AG08396 (cell line): ENCODE results near the gene SLMAP.

Experiments used
- DNase-seq: peaks from one replicate; pipeline ENCODE4 v3.0.0; 2012; ENCODE audit warnings: low spot score, mixed read lengths

SLMAP gene

GRCh38 chr3:57942388-57942787 lies 186.3 kb downstream of the SLMAP start:
- no peak for DNase-seq

- no peak for DNase-seq
Observed at GRCh38 chr3:57942872-57943283, 186.8 kb downstream of the SLMAP start.

- DNase-seq: no peak
Observed at GRCh38 chr3:57943525-57944495, 187.7 kb downstream of the SLMAP start.

GRCh38 chr3:57946970-57947381 lies 190.9 kb downstream of the SLMAP start:
- DNase-seq: no peak

GRCh38 chr3:57948080-57948671 lies 192.1 kb downstream of the SLMAP start:
- DNase-seq: no peak

GRCh38 chr3:57948781-57949242 lies 192.7 kb downstream of the SLMAP start:
- DNase-seq: no peak

- no peak for DNase-seq
Observed at GRCh38 chr3:57949344-57949743, 193.2 kb downstream of the SLMAP start.

- DNase-seq: peak; percentile 29
Observed at GRCh38 chr3:57949785-57950615, 193.9 kb downstream of the SLMAP start.

- DNase-seq: peak; percentile 81
Observed at GRCh38 chr3:57951066-57951882, 195.2 kb downstream of the SLMAP start.

GRCh38 chr3:57952208-57952631 lies 196.1 kb downstream of the SLMAP start:
- DNase-seq: peak; percentile 59

- no peak for DNase-seq
Observed at GRCh38 chr3:57952651-57953050, 196.5 kb downstream of the SLMAP start.

GRCh38 chr3:57953576-57953975 lies 197.5 kb downstream of the SLMAP start:
- no peak for DNase-seq

GRCh38 chr3:57956119-57956832 lies 200.2 kb downstream of the SLMAP start:
- DNase-seq: no peak

GRCh38 chr3:57956833-57957174 lies 200.7 kb downstream of the SLMAP start:
- DNase-seq: no peak

GRCh38 chr3:57957824-57958223 lies 201.7 kb downstream of the SLMAP start:
- no peak for DNase-seq

- DNase-seq: no peak
Observed at GRCh38 chr3:57958642-57959422, 202.7 kb downstream of the SLMAP start.

GRCh38 chr3:57959423-57960173 lies 203.5 kb downstream of the SLMAP start:
- DNase-seq: no peak

GRCh38 chr3:57960174-57960505 lies 204.0 kb downstream of the SLMAP start:
- DNase-seq: no peak

GRCh38 chr3:57961177-57961827 lies 205.2 kb downstream of the SLMAP start:
- no peak for DNase-seq
